Neural progenitor cell (in vitro differentiated cells): ENCODE data around the gene ACYP2. TPM values are rescaled to one million over a fixed set of nuclear protein-coding genes. Genes with fewer than 3 reads are reported as not detected.

Experiments
- DNase-seq: peaks from one replicate; pipeline ENCODE4 v3.0.0-alpha.2; 2016; ENCODE audit warnings: low spot score
- H2AFZ ChIP-seq: fragments of 200-600 bp; sonication (generic); replicated peaks from 2 replicates; pipeline ENCODE4 v1.6.1; 2016; ENCODE audit warnings: antibody characterized with exemption
- H3F3A ChIP-seq: fragments of 200-600 bp; sonication (generic); 2 replicates; pipeline ENCODE4 v1.6.1; 2016; ENCODE audit warnings: antibody characterized with exemption, low read depth
- H3K27ac ChIP-seq: fragments of 200-600 bp; sonication (generic); 2 replicates; pipeline ENCODE4 v1.5.1; 2016; ENCODE audit warnings: mild to moderate bottlenecking
- H3K27me3 ChIP-seq: fragments of 200-600 bp; sonication (generic); 2 replicates; pipeline ENCODE4 v1.6.1; 2016; ENCODE audit warnings: mild to moderate bottlenecking, moderate library complexity
- H3K36me3 ChIP-seq: fragments of 200-600 bp; sonication (generic); 2 replicates; pipeline ENCODE4 v1.5.1; 2016
- H3K4me1 ChIP-seq: fragments of 200-600 bp; sonication (generic); 2 replicates; pipeline ENCODE4 v1.6.1; 2016; ENCODE audit warnings: mixed run types
- H3K4me2 ChIP-seq: fragments of 200-600 bp; sonication (generic); 2 replicates; pipeline ENCODE4 v1.6.1; 2016
- H3K4me3 ChIP-seq: fragments of 200-600 bp; sonication (generic); 2 replicates; pipeline ENCODE4 v1.5.1; 2016
- H3K79me2 ChIP-seq: fragments of 200-600 bp; sonication (generic); 2 replicates; pipeline ENCODE4 v1.6.1; 2016; ENCODE audit warnings: low read depth
- H3K9ac ChIP-seq: fragments of 200-600 bp; sonication (generic); 2 replicates; pipeline ENCODE4 v1.6.1; 2016
- H3K9me3 ChIP-seq: fragments of 200-600 bp; sonication (generic); 2 replicates; pipeline ENCODE4 v1.5.1; 2016; ENCODE audit warnings: low read depth
- H4K20me1 ChIP-seq: fragments of 200-600 bp; sonication (generic); 2 replicates; pipeline ENCODE4 v1.6.1; 2016; ENCODE audit warnings: low read depth
- H3K27ac Mint-ChIP-seq: 3 replicates; pipeline ENCODE4 v1.8.0; 2021; ENCODE audit warnings: mixed read lengths
- H3K27me3 Mint-ChIP-seq: 2 replicates; pipeline ENCODE4 v1.8.0; 2022; ENCODE audit warnings: low read depth, mild to moderate bottlenecking, inconsistent platforms, moderate library complexity, mixed read lengths; ENCODE audit not compliant: insufficient read depth
- H3K36me3 Mint-ChIP-seq: 3 replicates; pipeline ENCODE4 v1.8.0; 2021; ENCODE audit warnings: mixed read lengths
- H3K4me1 Mint-ChIP-seq: 3 replicates; pipeline ENCODE4 v1.8.0; 2021; ENCODE audit warnings: mixed read lengths
- H3K4me3 Mint-ChIP-seq: 3 replicates; pipeline ENCODE4 v1.8.0; 2021; ENCODE audit warnings: mild to moderate bottlenecking, moderate library complexity, mixed read lengths
- H3K9me3 Mint-ChIP-seq: 3 replicates; pipeline ENCODE4 v1.8.0; 2020; ENCODE audit warnings: mixed read lengths
- EZH2 ChIP-seq: fragments of 200-600 bp; sonication (generic); IDR thresholded peaks from 2 replicates; pipeline ENCODE4 v1.6.1; 2017; ENCODE audit warnings: antibody characterized with exemption, mild to moderate bottlenecking, moderate library complexity
- EZH2phosphoT487 ChIP-seq: fragments of 200-600 bp; sonication (generic); IDR thresholded peaks from 2 replicates; pipeline ENCODE4 v1.6.1; 2017; ENCODE audit warnings: antibody characterized with exemption
- total RNA-seq: library from RNA; depleted of rRNA; stranded (reverse); fragments of >200 nt; gene quantifications from 2 replicates; pipeline ENCODE4 v1.2.3, GENCODE V29; 2015; ENCODE audit warnings: low replicate concordance
- TF ChIP-seq, protein P1 (sequence below): fragments of 200-600 bp; sonication (generic); IDR thresholded peaks from 2 replicates; pipeline ENCODE4 v1.5.1; 2017; ENCODE audit warnings: antibody characterized with exemption, mild to moderate bottlenecking

Gene ACYP2
- total RNA-seq, 1 donor from 2014 or later = 9.7 TPM

GRCh38 chr2:54233832-54234649 is 118.6 kb downstream of the ACYP2 start:
- H3K27me3 Mint-ChIP-seq = peaks cover 2% of the 10 kb centered on the region
- no peaks in the 10 kb centered on the region for H3K27me3 ChIP-seq
- no peak overlapping the region for H2AFZ ChIP-seq
- H3K36me3 ChIP-seq = no peaks in the 10 kb centered on the region
- H3K4me2 ChIP-seq = no peak overlapping the region
- peaks cover 13% of the 10 kb centered on the region for H3K9me3 Mint-ChIP-seq
- H3K4me1 Mint-ChIP-seq = no peaks in the 10 kb centered on the region
- H3K9ac ChIP-seq = no peak overlapping the region
- H3K4me1 ChIP-seq = peaks cover 10% of the 10 kb centered on the region
- no peak overlapping the region for H3K4me3 Mint-ChIP-seq
- H3K79me2 ChIP-seq = no peaks in the 10 kb centered on the region
- DNase-seq = no peak
- H4K20me1 ChIP-seq = no peaks in the 10 kb centered on the region
- H3K4me3 ChIP-seq = no peak overlapping the region
- no peak for TF ChIP-seq EZH2phosphoT487
- TF ChIP-seq, protein P1, sequence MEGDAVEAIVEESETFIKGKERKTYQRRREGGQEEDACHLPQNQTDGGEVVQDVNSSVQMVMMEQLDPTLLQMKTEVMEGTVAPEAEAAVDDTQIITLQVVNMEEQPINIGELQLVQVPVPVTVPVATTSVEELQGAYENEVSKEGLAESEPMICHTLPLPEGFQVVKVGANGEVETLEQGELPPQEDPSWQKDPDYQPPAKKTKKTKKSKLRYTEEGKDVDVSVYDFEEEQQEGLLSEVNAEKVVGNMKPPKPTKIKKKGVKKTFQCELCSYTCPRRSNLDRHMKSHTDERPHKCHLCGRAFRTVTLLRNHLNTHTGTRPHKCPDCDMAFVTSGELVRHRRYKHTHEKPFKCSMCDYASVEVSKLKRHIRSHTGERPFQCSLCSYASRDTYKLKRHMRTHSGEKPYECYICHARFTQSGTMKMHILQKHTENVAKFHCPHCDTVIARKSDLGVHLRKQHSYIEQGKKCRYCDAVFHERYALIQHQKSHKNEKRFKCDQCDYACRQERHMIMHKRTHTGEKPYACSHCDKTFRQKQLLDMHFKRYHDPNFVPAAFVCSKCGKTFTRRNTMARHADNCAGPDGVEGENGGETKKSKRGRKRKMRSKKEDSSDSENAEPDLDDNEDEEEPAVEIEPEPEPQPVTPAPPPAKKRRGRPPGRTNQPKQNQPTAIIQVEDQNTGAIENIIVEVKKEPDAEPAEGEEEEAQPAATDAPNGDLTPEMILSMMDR = no peak
- TF ChIP-seq EZH2 = no peak
- H3F3A ChIP-seq = no peaks in the 10 kb centered on the region
- no peaks in the 10 kb centered on the region for H3K9me3 ChIP-seq
- no peak overlapping the region for H3K27ac Mint-ChIP-seq
- H3K36me3 Mint-ChIP-seq = no peaks in the 10 kb centered on the region
- no peak overlapping the region for H3K27ac ChIP-seq

- no peaks in the 10 kb centered on the region for H3K36me3 ChIP-seq
- H3K4me1 ChIP-seq = peaks cover 9% of the 10 kb centered on the region
- Mint-ChIP-seq H3K27me3 (no peaks in the 10 kb centered on the region), H3K4me1 (peaks cover 13% of the 10 kb centered on the region), H3K4me3 (no peak overlapping the region), H3K9me3 (peaks cover 13% of the 10 kb centered on the region), H3K36me3 (no peaks in the 10 kb centered on the region), H3K27ac (no peak overlapping the region)
- no peak overlapping the region for H3K9ac ChIP-seq
- no peaks in the 10 kb centered on the region for H3K9me3 ChIP-seq
- TF ChIP-seq EZH2 (no peak), EZH2phosphoT487 (no peak)
- TF ChIP-seq, protein P1 = no peak
- no peak overlapping the region for H3K27ac ChIP-seq
- no peaks in the 10 kb centered on the region for H3K79me2 ChIP-seq
- H2AFZ ChIP-seq = no peak overlapping the region
- no peak for DNase-seq
- no peaks in the 10 kb centered on the region for H4K20me1 ChIP-seq
- H3K4me2 ChIP-seq = no peak overlapping the region
- no peaks in the 10 kb centered on the region for H3F3A ChIP-seq
- no peak overlapping the region for H3K4me3 ChIP-seq
- H3K27me3 ChIP-seq = no peaks in the 10 kb centered on the region
Measured at GRCh38 chr2:54237428-54237827, 122.0 kb downstream of the ACYP2 start.

GRCh38 chr2:54239427-54239826 is 124.0 kb downstream of the ACYP2 start:
- H3K36me3 Mint-ChIP-seq = no peaks in the 10 kb centered on the region
- H3K27ac ChIP-seq = no peak overlapping the region
- no peak overlapping the region for H3K4me3 ChIP-seq
- no peak overlapping the region for H3K9ac ChIP-seq
- H3K27me3 Mint-ChIP-seq = peaks cover 2% of the 10 kb centered on the region
- H3K4me2 ChIP-seq = no peak overlapping the region
- peaks cover 13% of the 10 kb centered on the region for H3K4me1 Mint-ChIP-seq
- TF ChIP-seq EZH2phosphoT487 (no peak), EZH2 (no peak)
- TF ChIP-seq, protein P1 = no peak
- peaks cover 8% of the 10 kb centered on the region for H3K9me3 Mint-ChIP-seq
- peaks cover 9% of the 10 kb centered on the region for H3K4me1 ChIP-seq
- no peaks in the 10 kb centered on the region for H3K9me3 ChIP-seq
- no peak overlapping the region for H2AFZ ChIP-seq
- H3K27ac Mint-ChIP-seq = no peak overlapping the region
- no peaks in the 10 kb centered on the region for H4K20me1 ChIP-seq
- no peak overlapping the region for H3K4me3 Mint-ChIP-seq
- no peaks in the 10 kb centered on the region for H3K36me3 ChIP-seq
- DNase-seq = no peak
- H3K27me3 ChIP-seq = no peaks in the 10 kb centered on the region
- no peaks in the 10 kb centered on the region for H3F3A ChIP-seq
- no peaks in the 10 kb centered on the region for H3K79me2 ChIP-seq
